ENCODE data around the gene ITGA8. TPM values are rescaled to one million over a fixed set of nuclear protein-coding genes. Genes with fewer than 3 reads are reported as not detected.
"Not testable (repeated sequence)": the region's sequence is repeated elsewhere in the genome, so short reads cannot be mapped to it uniquely, and the experiment has no call there.

ITGA8 gene
- not detected for total RNA-seq

DNA sequence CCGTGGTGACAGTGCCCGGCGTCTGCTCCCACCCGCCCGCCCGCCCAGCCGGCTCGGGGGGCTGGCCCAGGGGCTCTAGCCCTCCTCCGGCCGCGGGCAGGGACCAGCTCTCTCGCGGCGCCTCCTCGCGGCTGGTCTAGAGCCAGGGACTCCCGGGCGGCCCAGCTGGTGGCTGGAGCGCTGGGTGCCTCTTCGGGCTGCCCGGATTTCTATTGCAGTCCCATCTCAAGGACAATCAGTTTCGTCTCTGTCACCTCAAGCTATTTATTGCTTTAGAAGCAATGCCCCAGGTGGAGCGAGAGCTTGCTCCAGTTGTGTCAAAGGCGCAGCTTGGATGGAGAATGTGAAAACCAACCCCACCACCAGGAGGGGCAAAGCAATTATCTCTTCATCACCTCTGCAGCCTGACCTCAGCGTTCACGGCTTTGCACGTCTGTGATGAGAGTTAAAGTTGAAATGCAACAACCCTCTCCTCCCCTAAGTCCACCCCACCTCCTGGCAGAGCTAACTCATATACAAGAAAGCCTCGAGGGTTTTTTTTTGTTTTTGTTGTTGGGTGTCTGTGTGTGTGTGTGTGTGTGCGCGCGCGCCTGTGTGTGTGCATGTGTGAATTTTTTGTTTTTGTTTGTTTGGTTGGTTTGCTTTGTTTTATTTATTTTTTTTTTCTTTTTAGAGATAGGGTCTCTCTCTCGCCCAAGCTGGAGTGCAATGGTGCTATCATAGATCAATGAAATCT is at the start of gene ITGA8:
Gene ITGA8, minus strand, starts transcription at position 24 of the 736 bp plus-strand sequence. CDS start 151 bp downstream, outside the sequence.
- Histone ChIP-seq H3K4me3 (ENCODE audit: low read length) (no peak within 1 kb of the TSS), H3K4me1 (ENCODE audit: insufficient read depth, low read length) (no peaks in the 10 kb centered on the region), H3K27me3 (ENCODE audit: insufficient read depth, low read length) (peaks cover 53% of the 10 kb centered on the region)

DNA sequence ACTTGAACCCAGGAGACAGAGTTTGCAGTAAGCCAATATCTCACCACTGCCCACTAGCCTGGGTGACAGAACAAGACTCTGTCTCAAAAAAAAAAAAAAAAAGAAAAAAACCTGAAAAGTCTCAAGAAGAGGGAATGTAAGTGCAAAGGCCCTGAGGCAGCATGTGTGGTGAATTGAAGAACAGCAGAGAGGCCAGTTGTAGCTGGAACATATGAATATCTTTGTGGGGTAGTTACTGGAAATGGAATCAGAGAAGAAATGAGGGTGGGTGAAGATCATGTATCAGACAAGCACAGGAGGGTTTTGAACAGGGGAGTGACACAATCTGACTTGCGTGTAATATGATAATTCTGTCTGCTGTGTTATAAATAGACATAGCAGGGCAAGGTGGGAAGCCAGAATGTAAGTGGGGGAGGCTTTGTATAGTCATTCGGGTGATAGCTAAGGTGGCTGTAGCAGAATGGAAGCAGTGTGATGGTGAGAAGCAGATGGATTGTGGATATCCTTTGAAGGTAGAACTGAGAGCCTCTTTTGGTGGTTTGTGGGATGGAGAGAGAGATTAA is 45.3 kb upstream of the ITGA8 start:
- no peak overlapping the region for H3K4me3 ChIP-seq (ENCODE audit: low read length)
- no peaks in the 10 kb centered on the region for H3K27me3 ChIP-seq (ENCODE audit: insufficient read depth, low read length)
- H3K9me3 ChIP-seq (ENCODE audit: low read depth, low read length) = no peaks in the 10 kb centered on the region
- H3K4me1 ChIP-seq (ENCODE audit: insufficient read depth, low read length) = no peaks in the 10 kb centered on the region

More for the DNA sequence above, at the start of gene ITGA8:
- H3K9me3 ChIP-seq (ENCODE audit: low read depth, low read length) = no peaks in the 10 kb centered on the region

DNA sequence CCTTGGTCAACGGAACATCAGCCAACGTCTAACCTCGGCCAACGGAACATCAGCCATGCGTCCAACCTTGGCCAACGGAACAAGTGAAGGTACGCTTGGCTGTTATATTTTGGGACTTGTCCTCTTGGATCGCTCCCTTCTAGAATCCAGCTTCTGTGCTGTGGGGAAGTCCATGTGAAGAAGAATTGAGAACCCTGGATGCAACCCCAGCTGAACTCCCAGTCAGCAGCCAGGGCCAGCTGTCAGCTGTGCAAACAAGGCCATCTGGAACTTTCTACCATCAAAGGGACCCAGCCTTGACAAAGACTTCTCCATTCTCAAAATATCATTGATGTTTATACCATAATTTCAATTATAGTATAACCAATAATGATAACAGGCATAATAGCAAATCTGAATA is 43.3 kb upstream of the ITGA8 start:
- H3K4me1 ChIP-seq (ENCODE audit: insufficient read depth, low read length) = no peaks in the 10 kb centered on the region
- no peaks in the 10 kb centered on the region for H3K27me3 ChIP-seq (ENCODE audit: insufficient read depth, low read length)
- H3K4me3 ChIP-seq (ENCODE audit: low read length) = no peak overlapping the region
- H3K9me3 ChIP-seq (ENCODE audit: low read depth, low read length) = no peaks in the 10 kb centered on the region

DNA sequence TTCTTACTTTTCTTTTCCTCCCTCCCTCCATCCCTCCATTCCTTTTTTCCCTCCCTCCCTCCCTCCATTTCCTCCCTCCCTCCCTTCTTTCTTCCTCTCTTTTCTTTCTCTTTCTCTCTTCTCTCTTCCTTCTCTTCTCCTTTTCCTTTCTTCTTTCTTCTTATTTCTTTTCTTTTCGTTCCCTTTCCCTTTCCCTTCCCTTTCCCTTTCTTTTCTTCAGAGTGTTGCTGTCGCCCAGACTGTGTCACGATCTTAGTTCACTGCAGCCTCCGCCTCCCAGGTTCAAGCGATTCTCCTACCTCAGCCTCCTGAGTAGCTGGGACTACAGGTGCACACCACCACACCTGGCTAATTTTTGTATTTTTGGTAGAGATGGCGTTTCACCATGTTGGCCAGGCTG is 42.5 kb upstream of the ITGA8 start:
- H3K4me3 ChIP-seq (ENCODE audit: low read length) = not testable (repeated sequence)

DNA sequence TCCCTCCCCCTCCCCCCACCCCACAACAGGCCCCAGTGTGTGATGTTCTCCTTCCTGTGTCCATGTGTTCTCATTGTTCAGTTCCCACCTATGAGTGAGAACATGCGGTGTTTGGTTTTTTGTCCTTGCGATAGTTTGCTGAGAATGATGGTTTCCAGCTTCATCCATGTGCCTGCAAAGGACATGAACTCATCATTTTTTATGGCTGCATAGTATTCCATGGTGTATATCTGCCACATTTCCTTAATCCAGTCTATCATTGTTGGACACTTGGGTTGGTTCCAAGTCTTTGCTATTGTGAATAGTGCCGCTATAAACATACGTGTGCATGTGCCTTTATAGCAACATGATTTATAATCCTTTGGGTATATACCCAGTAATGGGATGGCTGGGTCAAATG is 41.5 kb upstream of the ITGA8 start:
- not testable (repeated sequence) for H3K4me1 ChIP-seq (ENCODE audit: insufficient read depth, low read length); H3K9me3 ChIP-seq (ENCODE audit: low read depth, low read length); H3K4me3 ChIP-seq (ENCODE audit: low read length); H3K27me3 ChIP-seq (ENCODE audit: insufficient read depth, low read length)

More for the DNA sequence above, 42.5 kb upstream of the ITGA8 start:
- H3K9me3 ChIP-seq (ENCODE audit: low read depth, low read length); H3K4me1 ChIP-seq (ENCODE audit: insufficient read depth, low read length); H3K27me3 ChIP-seq (ENCODE audit: insufficient read depth, low read length): not testable (repeated sequence)

DNA sequence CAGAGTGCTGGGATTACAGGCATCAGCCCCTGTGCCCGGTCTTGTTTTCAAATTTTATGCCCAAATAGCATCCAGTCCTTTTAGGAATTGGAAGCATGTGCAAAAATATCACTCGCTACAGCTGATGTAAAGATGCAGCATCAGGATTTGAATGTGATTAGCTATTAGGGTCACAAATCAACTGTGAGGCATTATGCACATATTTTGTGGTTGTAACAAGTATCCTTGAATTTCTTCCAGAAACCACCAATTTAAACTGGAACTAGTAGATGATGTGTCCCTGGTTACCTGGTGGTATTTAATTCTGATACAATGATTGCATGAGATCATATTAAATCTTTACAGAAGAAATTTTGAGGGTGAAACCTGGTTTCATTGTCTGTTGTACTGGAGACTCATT is 41.0 kb upstream of the ITGA8 start:
- Histone ChIP-seq H3K4me3 (ENCODE audit: low read length) (no peak overlapping the region), H3K9me3 (ENCODE audit: low read depth, low read length) (no peaks in the 10 kb centered on the region), H3K27me3 (ENCODE audit: insufficient read depth, low read length) (no peaks in the 10 kb centered on the region), H3K4me1 (ENCODE audit: insufficient read depth, low read length) (no peaks in the 10 kb centered on the region)

DNA sequence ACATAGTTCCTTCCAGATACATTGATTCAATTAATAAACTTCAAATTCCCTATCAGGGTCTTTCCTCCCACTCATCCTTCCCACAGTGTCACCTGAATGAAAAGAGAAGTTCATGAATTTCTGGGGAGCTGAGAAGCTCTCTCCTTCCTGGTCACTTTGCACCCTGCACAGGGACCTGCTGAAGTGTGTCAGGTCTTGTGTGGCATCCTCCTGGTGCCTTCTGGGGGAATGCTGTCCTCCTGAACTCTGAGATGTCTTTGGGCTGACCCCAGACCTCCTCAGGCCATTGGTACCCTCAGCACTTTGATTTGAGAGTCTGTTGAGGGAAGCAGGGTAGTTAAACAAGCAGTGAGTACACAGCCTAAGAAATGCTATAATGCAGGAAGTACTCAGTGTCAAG is 39.5 kb upstream of the ITGA8 start:
- Histone ChIP-seq H3K27me3 (ENCODE audit: insufficient read depth, low read length) (no peaks in the 10 kb centered on the region), H3K4me3 (ENCODE audit: low read length) (no peak overlapping the region), H3K9me3 (ENCODE audit: low read depth, low read length) (no peaks in the 10 kb centered on the region), H3K4me1 (ENCODE audit: insufficient read depth, low read length) (no peaks in the 10 kb centered on the region)

DNA sequence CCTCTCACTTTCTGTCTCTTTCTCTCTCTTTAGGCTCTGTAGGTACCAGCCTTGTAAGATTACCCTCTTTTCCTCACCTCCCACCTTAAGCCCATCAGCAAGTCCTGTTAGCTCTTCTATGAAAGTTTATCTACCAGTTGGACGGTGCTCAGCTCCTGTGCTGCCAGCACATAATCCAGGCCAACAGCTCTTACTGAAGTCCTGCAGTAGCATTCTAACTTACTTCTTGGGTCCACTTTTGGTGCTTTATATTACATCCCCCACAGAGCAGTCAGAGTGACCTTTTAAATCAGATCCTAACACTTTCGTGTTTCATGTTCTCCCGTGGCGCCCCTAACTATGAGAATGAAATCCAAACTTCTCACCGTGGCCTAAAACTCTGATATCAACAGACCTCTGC is 38.9 kb upstream of the ITGA8 start:
- H3K4me1 ChIP-seq (ENCODE audit: insufficient read depth, low read length) = no peaks in the 10 kb centered on the region
- no peaks in the 10 kb centered on the region for H3K9me3 ChIP-seq (ENCODE audit: low read depth, low read length)
- no peak overlapping the region for H3K4me3 ChIP-seq (ENCODE audit: low read length)
- H3K27me3 ChIP-seq (ENCODE audit: insufficient read depth, low read length) = no peaks in the 10 kb centered on the region

DNA sequence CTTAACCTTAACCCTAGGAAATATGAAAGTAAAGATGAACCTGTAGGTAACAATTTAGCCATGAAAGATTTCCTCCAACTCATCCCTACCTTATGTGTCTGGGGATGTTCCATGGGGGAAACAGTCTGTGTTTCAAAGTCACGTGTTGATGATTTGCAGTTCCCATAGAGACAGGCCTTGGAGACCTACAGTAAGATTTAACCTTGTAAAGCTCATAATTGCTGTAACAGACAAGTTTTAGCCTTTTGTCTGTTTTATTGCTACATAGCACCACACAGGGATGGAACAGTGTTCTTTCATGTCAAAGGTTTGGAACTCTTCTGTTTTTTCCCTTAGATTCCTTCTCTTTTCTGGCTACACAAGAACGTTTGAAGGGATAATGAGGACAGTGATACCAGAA is 35.2 kb upstream of the ITGA8 start:
- Histone ChIP-seq H3K9me3 (ENCODE audit: low read depth, low read length) (no peaks in the 10 kb centered on the region), H3K27me3 (ENCODE audit: insufficient read depth, low read length) (no peaks in the 10 kb centered on the region), H3K4me1 (ENCODE audit: insufficient read depth, low read length) (no peaks in the 10 kb centered on the region), H3K4me3 (ENCODE audit: low read length) (no peak overlapping the region)

DNA sequence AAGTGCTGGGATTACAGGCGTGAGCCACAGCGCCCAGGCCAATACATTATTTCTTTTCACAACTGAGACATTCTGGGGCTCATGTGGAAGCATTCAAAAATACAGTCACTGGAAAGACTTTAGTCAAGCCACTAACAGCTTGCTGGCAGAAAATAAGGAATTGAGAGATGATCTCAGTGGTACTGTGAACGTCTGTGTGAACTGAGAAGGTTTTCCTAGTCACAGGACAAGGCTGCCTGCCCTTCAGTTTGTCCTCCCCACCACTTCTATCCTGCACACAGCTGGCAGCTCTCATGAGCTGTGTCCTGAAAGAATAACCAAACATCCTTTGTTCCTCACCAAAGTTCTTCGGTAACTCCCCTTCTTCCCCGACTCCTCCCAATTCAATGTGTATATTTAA is 31.3 kb upstream of the ITGA8 start:
- Histone ChIP-seq H3K9me3 (ENCODE audit: low read depth, low read length) (no peaks in the 10 kb centered on the region), H3K27me3 (ENCODE audit: insufficient read depth, low read length) (no peaks in the 10 kb centered on the region), H3K4me1 (ENCODE audit: insufficient read depth, low read length) (no peaks in the 10 kb centered on the region), H3K4me3 (ENCODE audit: low read length) (no peak overlapping the region)

DNA sequence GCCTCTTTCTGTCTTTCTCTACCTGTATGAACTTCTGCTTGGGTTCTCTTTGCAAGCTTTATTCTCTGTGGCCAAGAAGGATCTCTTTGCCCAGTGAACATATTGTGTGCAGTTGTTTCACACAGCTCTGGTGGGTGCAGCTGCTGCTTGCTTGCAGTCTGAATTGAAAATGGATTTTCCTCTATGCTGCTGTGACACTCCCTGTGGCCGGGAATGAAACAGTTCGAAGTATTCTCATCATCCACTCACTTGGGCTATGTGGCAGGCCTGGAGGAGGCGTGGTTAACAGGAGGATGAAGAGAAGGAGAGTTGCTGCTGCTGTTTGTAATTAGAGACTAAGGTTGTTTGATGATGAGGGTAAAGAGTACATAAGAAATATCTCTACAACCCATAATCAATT is 28.4 kb upstream of the ITGA8 start:
- Histone ChIP-seq H3K4me3 (ENCODE audit: low read length) (no peak overlapping the region), H3K27me3 (ENCODE audit: insufficient read depth, low read length) (no peaks in the 10 kb centered on the region), H3K9me3 (ENCODE audit: low read depth, low read length) (no peaks in the 10 kb centered on the region), H3K4me1 (ENCODE audit: insufficient read depth, low read length) (no peaks in the 10 kb centered on the region)

DNA sequence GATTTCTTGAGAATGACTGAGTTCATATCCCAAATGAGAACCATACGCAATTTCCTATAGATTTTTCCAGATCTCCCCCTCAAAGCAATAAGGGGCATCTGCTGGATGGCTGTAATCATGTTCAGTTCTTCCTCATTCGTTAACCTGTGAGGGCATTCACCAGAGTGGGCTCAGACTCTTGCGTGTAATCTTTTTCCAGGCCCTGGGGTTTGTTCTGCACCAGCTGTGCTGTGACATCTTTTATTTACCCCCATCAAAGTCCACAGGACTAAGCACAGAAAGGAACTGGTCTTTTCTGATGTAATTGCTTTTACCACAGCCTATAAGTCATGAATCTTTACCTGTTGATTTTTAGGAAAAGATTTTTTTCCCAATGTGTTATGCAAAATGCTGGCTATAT is 27.9 kb upstream of the ITGA8 start:
- no peaks in the 10 kb centered on the region for H3K9me3 ChIP-seq (ENCODE audit: low read depth, low read length)
- H3K27me3 ChIP-seq (ENCODE audit: insufficient read depth, low read length) = no peaks in the 10 kb centered on the region
- no peaks in the 10 kb centered on the region for H3K4me1 ChIP-seq (ENCODE audit: insufficient read depth, low read length)
- no peak overlapping the region for H3K4me3 ChIP-seq (ENCODE audit: low read length)

DNA sequence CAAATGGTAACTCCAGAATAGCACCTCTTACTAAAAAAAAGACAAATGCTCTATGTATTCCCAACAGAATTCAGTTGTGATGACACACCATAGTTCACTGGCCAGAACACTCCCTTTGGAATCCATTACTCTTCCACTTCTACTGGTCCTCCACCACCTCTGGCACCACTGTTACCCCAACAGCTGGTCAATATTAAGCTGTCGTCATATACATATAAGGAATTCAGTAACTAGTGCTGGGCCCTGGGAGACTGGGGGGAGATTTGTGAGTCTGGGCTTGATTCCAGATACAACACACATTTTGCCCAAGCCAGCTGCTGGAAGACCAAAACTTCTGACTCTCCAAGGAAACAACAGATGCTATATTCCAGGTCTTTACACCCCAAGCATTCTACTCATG is 26.0 kb upstream of the ITGA8 start:
- Histone ChIP-seq H3K27me3 (ENCODE audit: insufficient read depth, low read length) (no peaks in the 10 kb centered on the region), H3K4me1 (ENCODE audit: insufficient read depth, low read length) (no peaks in the 10 kb centered on the region), H3K4me3 (ENCODE audit: low read length) (no peak overlapping the region), H3K9me3 (ENCODE audit: low read depth, low read length) (no peaks in the 10 kb centered on the region)

DNA sequence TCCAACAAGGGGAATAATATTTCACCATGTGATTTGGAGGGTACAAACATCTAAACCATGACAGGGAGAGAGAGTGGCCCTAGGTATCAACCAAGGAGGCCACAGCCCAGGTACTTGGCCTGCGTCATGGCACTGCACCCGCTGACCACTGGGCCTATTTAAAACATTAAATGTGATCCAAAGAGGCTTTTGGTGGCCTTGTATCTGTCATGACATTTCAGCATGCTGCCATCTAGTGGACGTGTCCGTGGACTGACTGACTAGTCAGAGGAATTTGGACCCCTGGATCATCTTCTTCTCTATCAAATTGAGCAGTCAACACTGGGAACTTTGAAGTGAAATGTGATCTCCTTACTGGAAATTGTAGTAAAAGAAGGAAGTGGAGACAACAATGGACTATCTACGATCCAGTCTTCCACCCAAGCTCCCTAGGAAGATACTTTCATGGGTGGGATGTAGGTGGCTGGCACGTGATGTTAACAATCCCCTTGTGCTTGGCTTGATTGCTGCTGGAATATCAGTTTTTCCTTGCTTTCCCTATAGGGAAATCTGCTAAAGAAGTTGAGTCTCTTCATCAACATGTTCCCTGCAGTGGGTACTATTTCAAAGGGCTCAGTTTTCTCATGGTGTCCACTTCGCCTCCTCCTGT is 24.6 kb upstream of the ITGA8 start:
- Histone ChIP-seq H3K4me3 (ENCODE audit: low read length) (no peak overlapping the region), H3K4me1 (ENCODE audit: insufficient read depth, low read length) (no peaks in the 10 kb centered on the region), H3K27me3 (ENCODE audit: insufficient read depth, low read length) (no peaks in the 10 kb centered on the region), H3K9me3 (ENCODE audit: low read depth, low read length) (no peaks in the 10 kb centered on the region)

DNA sequence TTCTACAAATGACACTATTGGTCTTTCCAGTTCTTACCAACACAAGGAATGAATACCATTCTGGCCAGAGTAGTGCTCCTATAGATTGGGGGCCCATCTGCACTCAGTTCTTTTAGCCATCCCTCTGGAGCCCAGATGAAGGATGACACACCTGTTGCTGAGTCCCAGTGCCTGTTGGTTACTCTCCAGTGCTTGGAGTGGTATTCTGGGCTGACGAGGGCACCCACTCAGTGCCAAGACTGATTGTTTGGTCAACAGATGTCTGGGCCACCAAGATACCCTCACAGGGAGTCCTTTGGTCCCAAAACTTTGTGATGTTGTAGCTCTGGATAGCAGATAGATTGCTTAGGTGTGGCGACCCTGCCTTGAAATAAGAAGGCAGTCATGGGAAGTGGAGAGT is 23.7 kb upstream of the ITGA8 start:
- H3K4me1 ChIP-seq (ENCODE audit: insufficient read depth, low read length) = no peaks in the 10 kb centered on the region
- no peak overlapping the region for H3K4me3 ChIP-seq (ENCODE audit: low read length)
- no peaks in the 10 kb centered on the region for H3K9me3 ChIP-seq (ENCODE audit: low read depth, low read length)
- no peaks in the 10 kb centered on the region for H3K27me3 ChIP-seq (ENCODE audit: insufficient read depth, low read length)

DNA sequence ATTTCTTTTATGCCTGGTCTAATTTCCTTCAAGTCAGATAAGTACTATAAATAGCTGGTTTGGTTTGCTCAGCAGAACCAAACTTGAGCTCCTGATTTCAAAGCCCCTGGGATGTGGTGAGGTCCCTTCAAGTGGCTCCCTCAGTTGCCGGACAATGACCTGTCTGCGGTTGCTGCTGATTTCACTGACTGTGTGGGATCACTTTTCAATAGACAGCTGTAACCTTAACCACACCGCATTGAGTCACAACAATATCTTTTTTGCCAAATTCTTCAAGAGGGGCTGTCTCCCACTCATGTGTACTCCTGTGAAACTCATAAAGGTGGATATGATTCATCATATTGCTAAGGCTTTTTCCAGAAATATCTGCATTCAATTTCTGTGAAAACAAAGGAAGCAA is 23.1 kb upstream of the ITGA8 start:
- Histone ChIP-seq H3K4me3 (ENCODE audit: low read length) (no peak overlapping the region), H3K4me1 (ENCODE audit: insufficient read depth, low read length) (no peaks in the 10 kb centered on the region), H3K27me3 (ENCODE audit: insufficient read depth, low read length) (no peaks in the 10 kb centered on the region), H3K9me3 (ENCODE audit: low read depth, low read length) (no peaks in the 10 kb centered on the region)

All from mononuclear cell (primary cell).